ENCODE data around the gene AMH.

The AMH gene

DNA sequence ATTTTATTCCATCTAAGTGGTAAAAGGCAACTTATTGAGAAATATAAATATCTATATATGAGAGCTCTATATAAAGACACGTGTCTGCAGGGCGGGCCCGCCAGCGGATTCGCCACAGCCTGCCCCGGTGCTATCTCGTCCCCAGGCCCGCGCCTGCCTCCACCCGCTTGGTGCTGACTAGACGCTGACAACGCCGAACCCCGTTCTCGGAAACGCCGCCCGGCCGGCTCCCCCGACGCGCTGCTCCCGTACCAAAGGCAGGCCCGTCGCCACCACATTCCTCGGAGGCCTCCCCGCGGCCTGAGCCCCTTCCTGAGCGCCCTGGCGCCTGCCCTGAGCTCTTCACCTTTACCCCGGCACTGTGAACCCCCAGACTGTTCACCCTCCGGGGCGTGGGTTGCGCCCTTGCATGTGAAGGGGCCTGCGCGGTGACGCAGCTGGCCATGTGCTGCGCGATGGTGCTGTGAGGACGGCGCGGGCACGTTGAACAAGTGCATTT is 19.0 kb upstream of the AMH start:
- TF ChIP-seq, protein P1, sequence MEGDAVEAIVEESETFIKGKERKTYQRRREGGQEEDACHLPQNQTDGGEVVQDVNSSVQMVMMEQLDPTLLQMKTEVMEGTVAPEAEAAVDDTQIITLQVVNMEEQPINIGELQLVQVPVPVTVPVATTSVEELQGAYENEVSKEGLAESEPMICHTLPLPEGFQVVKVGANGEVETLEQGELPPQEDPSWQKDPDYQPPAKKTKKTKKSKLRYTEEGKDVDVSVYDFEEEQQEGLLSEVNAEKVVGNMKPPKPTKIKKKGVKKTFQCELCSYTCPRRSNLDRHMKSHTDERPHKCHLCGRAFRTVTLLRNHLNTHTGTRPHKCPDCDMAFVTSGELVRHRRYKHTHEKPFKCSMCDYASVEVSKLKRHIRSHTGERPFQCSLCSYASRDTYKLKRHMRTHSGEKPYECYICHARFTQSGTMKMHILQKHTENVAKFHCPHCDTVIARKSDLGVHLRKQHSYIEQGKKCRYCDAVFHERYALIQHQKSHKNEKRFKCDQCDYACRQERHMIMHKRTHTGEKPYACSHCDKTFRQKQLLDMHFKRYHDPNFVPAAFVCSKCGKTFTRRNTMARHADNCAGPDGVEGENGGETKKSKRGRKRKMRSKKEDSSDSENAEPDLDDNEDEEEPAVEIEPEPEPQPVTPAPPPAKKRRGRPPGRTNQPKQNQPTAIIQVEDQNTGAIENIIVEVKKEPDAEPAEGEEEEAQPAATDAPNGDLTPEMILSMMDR (IDR thresholded peaks at IDR 0.05; ENCODE audit: control insufficient read depth, insufficient read depth, low read depth, low read length, missing control alignments), result no peak
- H3K4me3 ChIP-seq (ENCODE audit: control insufficient read depth, low read depth, low read length), result no peak overlapping the region
- no peak for DNase-seq (ENCODE audit: low read depth)

DNA sequence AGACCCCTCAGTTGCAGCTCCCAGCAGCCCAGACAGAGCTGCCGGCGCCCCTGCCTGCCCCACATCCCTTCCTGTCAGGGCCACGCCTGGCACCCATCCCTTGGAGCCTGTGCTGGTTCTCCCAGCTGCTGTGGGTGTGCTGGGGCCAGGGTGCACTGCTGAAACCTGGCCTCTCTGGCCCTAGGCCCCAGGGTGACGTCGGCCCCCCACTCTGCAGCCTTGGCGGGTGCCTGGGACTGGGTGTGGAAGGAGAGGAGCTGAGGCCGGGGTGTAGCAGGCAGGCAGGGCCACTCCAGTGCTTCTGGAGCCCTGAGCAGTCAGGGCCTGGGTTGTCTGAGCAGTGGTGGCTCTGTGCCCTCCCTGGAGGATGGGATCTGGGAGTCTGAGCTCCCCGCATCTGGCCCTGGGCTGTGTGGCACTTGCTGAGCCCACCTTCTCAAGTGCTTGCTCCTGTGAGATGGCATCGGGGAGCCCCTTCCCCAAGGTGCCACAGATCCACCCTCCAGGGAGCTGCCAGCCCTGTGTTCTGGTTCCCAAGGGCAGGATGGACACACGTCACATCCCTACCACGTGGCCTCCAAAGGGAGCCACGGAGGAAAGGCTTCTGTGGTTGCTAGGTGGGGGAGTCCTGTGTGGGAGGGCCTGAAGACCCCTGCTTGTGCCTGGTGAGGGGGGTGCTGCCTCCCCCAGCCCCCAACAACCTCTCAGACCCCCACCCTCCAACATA is 18.2 kb upstream of the AMH start:
- no peak for DNase-seq (ENCODE audit: low read depth)
- H3K4me3 ChIP-seq (ENCODE audit: control insufficient read depth, low read depth, low read length), result no peak overlapping the region
- TF ChIP-seq, protein P1 (IDR thresholded peaks at IDR 0.05; ENCODE audit: control insufficient read depth, insufficient read depth, low read depth, low read length, missing control alignments), result no peak

DNA sequence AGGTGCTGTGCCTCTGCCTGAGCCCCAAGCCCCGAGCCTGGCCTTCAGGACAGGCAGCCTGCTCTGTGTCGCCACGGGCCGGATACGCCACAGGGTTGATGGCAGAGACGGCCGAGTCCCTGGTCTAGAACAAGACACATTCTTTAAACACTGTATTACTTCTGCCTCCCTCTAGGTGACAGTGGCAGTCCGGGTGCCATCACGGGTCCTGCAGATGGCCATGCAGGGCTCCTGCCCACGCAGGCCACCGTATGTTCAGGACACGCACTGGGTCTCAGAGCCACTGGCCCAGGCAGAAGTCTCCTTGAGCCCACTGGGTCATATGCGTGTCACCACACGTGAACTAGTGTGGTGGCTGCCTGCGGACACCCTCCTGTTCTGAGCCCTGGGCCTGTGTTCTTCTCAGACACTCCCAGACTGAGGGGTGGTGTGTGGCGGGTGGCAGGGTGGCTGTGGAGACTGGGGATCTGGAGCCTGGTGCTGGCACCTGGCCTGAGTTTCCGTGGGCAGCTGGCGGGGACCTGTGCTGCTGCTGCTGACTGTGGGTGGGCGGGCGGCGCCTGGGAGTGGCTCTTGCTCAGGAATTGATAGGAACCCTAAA is 17.4 kb upstream of the AMH start:
- TF ChIP-seq, protein P1 (IDR thresholded peaks at IDR 0.05; ENCODE audit: control insufficient read depth, insufficient read depth, low read depth, low read length, missing control alignments), result no peak
- no peak overlapping the region for H3K4me3 ChIP-seq (ENCODE audit: control insufficient read depth, low read depth, low read length)
- DNase-seq (ENCODE audit: low read depth), result no peak

DNA sequence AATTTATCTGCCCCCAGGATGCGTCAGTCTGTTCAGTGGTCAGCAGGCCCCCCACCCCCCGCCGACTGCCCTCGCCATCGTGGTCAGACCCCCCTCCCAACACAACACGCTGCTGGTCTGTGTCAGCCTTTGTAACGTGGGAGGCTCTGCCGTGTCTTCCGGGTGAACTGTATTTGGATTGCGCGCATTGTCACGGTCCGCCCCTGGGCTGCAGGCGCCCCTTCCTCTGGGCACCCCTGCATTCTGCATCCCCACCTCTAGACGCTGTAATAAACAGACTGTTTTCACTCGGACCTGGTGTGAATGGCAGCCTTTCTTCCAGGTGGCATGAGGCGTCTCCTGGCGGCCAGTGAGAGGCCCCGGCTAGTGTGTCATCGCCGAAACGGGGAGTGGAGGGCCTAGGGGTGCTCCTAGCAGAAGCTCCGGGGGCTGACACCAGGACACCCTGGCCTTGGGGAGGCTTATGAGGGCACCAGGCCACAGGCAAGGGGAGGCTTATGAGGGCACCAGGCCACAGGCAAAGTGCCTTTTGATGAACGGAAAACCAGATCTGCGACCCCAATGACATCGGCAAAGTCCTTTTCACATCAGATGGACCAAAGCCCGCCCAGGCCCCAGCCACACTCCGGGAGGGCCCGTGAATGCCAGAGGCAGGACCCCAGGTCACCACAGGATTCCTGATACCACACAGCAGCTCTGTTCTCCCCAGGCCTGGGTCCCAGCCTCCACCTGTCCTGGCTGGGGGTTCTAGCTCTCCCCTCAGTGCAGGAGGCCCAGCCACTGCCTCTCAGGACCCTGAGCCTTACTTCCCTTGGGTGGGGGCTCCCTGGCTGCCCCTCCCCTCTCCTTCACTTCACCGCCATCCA is 16.6 kb upstream of the AMH start:
- no peak for DNase-seq (ENCODE audit: low read depth)
- H3K4me3 ChIP-seq (ENCODE audit: control insufficient read depth, low read depth, low read length), result no peak overlapping the region
- TF ChIP-seq, protein P1 (IDR thresholded peaks at IDR 0.05; ENCODE audit: control insufficient read depth, insufficient read depth, low read depth, low read length, missing control alignments), result no peak

DNA sequence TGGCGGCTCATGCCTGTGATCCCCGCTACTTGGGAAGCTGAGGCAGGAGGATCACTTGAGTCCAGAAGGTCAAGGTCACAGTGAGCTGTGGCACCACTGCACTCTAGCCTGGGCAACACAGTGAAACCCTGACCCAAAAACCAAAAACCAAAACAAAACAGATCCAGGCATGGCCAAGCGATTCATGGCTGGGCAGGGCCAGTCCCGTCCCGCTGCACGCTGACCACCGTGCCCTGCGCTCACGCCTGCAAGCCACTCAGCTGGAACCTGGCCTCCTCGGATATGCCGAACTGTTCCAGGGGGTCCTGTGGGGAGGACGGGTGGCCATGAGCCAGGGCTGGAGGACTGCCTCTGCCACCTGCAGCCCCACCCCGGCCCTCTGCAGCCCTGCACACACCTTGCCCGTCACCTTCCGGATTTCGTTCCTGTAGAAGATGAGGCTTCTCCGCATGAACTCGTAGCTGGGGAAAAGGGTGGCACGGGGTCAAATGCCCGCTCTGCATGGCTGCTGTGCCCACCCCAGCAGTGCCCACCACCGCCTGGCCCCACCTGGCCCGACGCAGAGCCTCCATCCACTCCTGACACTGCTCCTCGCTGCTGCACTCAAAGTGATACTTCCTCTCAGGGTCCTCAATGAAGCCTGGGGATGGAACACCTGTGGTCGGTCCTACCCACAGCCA is 15.4 kb upstream of the AMH start:
- TF ChIP-seq, protein P1 (IDR thresholded peaks at IDR 0.05; ENCODE audit: control insufficient read depth, insufficient read depth, low read depth, low read length, missing control alignments), result no peak
- no peak for DNase-seq (ENCODE audit: low read depth)
- no peak overlapping the region for H3K4me3 ChIP-seq (ENCODE audit: control insufficient read depth, low read depth, low read length)

DNA sequence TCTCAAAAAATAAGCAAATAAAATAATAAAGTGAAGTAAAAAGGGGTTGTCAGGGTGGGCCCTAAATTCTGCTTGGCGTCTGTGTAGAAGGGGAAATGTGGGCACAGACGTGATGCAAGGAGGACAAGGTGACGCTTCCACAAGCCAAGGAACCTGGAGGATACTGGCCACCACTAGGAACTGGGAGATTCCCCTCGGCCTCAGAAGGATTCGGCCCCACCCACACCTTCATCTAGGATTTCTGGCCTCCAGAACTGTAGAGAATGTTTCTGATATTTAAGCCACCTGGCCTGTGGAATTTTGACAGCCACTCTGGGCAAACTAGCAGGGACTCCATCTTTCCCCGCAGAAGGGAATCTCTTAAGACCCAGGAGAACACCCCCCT is 14.1 kb upstream of the AMH start:
- H3K4me3 ChIP-seq (ENCODE audit: control insufficient read depth, low read depth, low read length), result peak overlapping the region; percentile 78
- TF ChIP-seq, protein P1 (IDR thresholded peaks at IDR 0.05; ENCODE audit: control insufficient read depth, insufficient read depth, low read depth, low read length, missing control alignments), result no peak
- no peak for DNase-seq (ENCODE audit: low read depth)
